GM19238 (cell line): ENCODE results near the gene SELENOM.

Experiments
- DNase-seq: peaks from one replicate; pipeline ENCODE4 v3.0.0; 2011; ENCODE audit warnings: low spot score; ENCODE audit not compliant: insufficient read length

Gene SELENOM, protein sequence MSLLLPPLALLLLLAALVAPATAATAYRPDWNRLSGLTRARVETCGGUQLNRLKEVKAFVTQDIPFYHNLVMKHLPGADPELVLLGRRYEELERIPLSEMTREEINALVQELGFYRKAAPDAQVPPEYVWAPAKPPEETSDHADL

DNA sequence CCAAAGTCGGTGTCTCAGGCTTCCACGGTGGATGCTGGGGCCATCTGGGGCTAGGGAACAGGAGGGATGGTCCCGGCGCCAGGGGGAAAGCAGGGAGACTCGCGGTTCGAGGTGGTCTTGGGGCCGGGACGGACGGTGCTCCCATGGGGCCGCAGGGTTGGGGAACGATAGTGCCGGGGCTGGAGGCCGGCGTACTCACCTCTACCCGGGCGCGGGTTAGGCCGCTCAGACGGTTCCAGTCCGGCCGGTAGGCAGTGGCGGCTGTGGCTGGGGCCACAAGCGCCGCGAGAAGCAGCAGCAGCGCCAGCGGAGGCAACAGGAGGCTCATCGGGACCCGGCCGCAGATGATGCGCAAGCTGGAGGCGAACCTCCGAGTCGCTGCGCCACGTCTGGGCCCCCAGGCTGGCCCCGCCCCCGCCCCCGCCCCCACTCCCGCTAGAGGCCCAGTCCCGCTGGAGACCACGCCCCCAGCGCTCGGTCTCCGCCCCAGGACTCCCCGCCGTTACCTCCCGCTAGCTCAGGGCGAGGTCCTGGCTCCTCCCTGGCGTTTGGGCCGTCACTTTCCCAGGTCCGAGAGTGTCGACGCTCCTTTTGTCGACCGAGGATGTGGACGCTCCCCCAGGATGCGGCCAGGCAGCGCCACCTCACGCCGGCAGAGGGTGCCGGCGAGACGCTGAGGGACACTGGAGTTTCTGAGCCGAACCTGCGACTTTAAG is at the start of gene SELENOM:
TSS of gene SELENOM (minus strand) at position 391 of the 716 bp plus-strand sequence. CDS start at position 328, 63 bp downstream.
- DNase-seq: peak; percentile 96

- DNase-seq: no peak
Observed at GRCh38 chr22:31155422-31155821, 48.1 kb upstream of the SELENOM start.

DNA sequence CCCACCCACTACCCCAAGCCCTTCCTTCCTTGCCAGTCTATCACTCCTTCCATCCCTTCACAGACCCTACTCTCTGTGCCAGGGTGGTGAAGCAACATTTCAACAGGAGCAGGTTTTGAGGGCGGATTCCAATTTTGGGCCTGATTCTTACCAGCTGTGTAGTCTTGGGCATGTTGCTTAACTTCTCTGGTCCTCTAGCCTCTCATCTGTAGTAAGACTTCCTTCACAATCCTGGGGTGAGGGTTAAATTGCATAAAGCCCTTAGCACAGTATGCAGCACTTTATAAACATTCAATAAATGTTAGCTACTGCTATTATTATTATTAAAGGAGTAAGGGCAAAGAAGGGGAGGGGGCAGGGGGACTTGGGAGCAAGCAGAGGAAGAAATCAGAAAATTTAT is 47.6 kb upstream of the SELENOM start:
- DNase-seq: no peak

- DNase-seq: no peak
Observed at GRCh38 chr22:31153357-31153756, 46.0 kb upstream of the SELENOM start.

GRCh38 chr22:31151872-31152271 is 44.5 kb upstream of the SELENOM start:
- DNase-seq: no peak

GRCh38 chr22:31150615-31151014 is 43.2 kb upstream of the SELENOM start:
- no peak for DNase-seq

DNA sequence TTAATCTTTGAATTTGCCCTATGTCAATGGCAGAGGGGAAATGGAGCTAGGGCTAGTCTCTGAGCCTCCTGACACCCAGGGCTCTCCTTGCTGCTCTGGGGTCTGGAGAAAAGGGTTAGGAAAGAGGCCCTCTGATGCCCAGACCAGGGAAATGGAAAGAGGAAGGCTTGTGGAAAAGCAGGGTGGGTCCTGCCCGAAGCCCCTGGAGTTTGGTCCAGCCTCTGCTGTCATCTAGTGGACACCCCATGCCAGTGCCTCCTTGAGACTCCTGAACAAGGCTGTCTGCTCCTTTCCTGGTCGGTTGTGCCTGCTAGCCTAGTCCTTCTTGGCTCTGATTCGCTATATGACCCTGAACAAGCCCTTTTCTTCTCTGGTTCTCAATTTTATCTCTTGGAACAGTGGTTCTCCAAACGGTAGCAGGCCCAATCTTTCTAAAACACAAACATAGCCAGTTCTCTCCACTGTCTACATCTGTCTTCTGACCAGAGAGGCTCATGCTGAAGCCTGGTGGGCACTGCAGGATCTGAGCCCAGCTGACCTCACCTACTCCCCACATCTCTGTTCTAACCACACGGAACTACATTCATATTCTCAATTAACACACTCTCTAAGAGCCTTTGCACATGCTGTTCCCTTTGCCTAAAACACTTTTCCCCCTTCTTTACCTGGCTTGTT is 41.7 kb upstream of the SELENOM start:
- DNase-seq: peak; percentile 42

DNA sequence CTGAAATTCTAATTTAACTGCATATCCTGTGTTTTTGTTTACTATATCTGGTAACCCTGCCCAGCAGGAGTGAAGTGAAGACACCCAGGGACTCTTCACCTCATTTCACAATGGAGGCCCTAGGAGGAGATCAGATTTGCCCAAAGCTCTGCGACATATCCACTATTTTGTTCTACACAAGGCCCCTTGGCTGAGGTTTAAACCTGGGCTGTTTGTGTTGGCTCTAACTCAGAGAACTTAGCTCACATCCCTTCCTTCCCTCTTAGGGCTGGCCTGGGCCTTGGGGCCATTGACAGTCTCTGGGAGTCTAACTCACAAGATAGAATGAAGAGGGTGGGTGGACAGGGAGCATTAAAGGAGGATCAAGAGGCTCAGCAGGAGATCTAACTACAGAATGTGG is 41.1 kb upstream of the SELENOM start:
- DNase-seq: no peak

- no peak for DNase-seq
Observed at GRCh38 chr22:31144223-31144622, 36.9 kb upstream of the SELENOM start.

DNA sequence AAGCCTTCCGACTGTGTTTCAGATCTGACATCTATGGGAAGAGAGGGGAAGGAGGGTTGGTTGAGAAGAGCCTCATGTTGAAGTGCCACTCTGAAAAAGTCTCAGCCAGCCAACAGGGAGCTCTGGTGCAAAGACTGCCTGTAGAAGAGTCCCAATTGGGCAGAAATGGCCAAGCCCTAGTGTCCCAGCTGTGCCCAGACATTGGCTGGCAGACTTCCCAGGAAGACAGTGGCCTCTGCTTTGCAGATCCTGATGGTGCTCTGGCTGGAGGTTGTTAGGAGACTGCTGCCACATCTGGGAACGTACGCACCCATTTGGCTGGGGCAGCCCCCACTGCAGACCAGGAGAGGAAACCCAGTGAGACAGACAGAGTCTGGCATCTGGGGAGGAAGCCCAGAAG is 36.2 kb upstream of the SELENOM start:
- no peak for DNase-seq

GRCh38 chr22:31143038-31143437 is 35.7 kb upstream of the SELENOM start:
- DNase-seq: no peak

- DNase-seq: no peak
Observed at GRCh38 chr22:31142285-31142684, 34.9 kb upstream of the SELENOM start.

DNA sequence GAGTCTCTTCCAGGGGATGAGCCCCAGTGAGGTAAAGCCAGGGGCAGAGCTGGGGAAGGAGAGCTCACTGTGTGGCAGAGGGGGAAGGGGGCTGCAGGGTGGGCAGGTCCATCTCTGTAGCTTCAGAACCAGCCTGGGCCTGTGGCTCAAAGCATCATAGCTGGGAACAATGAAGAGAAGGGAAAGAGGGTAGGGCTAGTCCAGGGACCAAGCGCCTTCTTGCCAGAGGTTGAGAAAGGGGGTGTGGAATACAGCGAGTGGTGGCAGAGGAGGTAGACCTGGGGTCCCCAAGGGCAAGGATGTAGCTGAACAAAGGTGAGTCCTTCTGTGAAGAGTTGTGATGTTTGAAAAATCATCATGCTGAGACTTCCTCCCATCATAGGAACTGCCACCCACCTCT is 34.2 kb upstream of the SELENOM start:
- DNase-seq: no peak

- no peak for DNase-seq
Observed at GRCh38 chr22:31140746-31141145, 33.4 kb upstream of the SELENOM start.

- DNase-seq: no peak
Observed at GRCh38 chr22:31139866-31140716, 32.7 kb upstream of the SELENOM start, which contains the start of gene PLA2G3. Gene PLA2G3 (minus strand): TSS chr22:31140508. CDS start chr22:31140354, 154 bp downstream.

GRCh38 chr22:31139066-31139465 is 31.7 kb upstream of the SELENOM start:
- DNase-seq: no peak

DNA sequence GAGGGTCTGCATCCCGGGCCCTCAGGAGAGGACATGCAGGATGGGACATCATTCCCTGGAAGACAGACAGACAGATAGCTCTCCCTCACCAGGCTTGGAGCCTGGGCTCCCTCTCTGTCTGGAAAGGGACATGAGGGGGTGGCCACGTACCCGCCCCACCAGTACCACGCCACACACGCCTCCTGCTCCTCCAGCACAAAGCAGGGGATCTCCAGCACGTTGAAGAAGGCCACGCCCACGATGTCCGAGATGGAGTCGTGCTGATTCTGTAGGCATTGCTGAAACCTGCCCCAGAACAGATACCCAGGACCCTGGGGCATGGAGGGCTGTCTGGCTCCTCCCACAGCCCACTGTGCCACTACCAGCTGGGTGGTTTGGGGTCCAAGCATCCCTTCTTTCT is 30.8 kb upstream of the SELENOM start:
- no peak for DNase-seq

GRCh38 chr22:31137721-31138120 is 30.4 kb upstream of the SELENOM start:
- no peak for DNase-seq

DNA sequence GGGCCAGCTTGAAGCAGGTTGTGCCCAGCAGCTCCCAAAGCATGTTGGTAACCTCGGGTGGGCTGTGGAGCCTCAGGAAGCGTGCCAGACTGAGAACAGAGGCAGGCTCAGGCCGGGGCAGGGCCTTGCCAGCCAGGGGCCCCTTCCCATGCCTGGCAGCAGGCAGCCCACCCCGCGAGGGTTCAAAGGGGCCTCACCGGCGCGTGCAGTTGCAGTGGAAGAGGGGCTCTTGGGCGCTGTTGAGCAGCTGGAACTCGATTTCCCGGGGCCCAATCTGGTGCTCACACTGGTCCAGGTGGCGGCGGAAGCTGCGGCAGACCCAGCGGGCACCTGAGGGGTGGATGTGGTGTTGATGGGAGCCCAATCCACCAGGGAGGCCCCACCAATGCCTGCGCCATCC is 29.3 kb upstream of the SELENOM start:
- DNase-seq: no peak

- DNase-seq: no peak
Observed at GRCh38 chr22:31136155-31136554, 28.8 kb upstream of the SELENOM start.

- DNase-seq: no peak
Observed at GRCh38 chr22:31135706-31136105, 28.3 kb upstream of the SELENOM start.

GRCh38 chr22:31134688-31135087 is 27.3 kb upstream of the SELENOM start:
- no peak for DNase-seq
